GM06990 (cell line): ENCODE data around the gene CEP250.

Experiments used
- DNase-seq: peaks from one replicate; pipeline ENCODE4 v3.0.0-alpha.2; 2011; ENCODE audit not compliant: insufficient read length; ENCODE audit errors: extremely low read depth
- H3K27me3 ChIP-seq: replicated peaks from 2 replicates; pipeline ENCODE4 v1.6.0; 2011; ENCODE audit warnings: low read length; ENCODE audit not compliant: control insufficient read depth, insufficient read depth
- H3K36me3 ChIP-seq: 2 replicates; pipeline ENCODE4 v1.5.1; 2011; ENCODE audit warnings: low read length; ENCODE audit not compliant: control insufficient read depth, insufficient read depth
- H3K4me3 ChIP-seq: replicated peaks from 2 replicates; pipeline ENCODE4 v1.5.1; 2011; ENCODE audit warnings: low read depth, mild to moderate bottlenecking, control low read depth, low read length
- TF ChIP-seq, protein P1 (sequence below): IDR thresholded peaks from 2 replicates; pipeline ENCODE4 v1.5.1; 2011; ENCODE audit warnings: low read length, control low read depth, mild to moderate bottlenecking, inconsistent platforms; ENCODE audit not compliant: insufficient read depth, poor library complexity, severe bottlenecking

The CEP250 gene

DNA sequence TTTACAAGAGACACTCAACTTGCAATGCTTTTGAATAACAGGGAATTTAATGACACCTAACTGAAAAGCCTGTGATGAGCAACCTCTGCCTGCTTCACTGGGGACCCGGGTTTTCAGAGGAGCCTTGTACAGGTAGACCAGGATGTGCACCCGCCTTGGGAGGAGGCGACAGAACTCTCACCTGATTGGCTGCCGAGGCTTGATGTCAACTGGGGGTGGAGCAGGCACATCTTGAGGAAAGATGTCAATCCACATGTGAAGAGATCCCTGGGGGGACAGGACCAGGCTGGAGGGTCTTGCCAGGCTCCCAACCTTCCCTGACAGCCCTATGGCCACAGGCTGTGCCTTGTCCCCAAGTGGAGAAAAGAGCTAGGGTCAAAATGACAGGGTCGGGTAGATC, 106.3 kb downstream of the CEP250 start:
- Histone ChIP-seq H3K36me3 (peaks cover 5% of the 10 kb centered on the region), H3K4me3 (no peak overlapping the region), H3K27me3 (no peaks in the 10 kb centered on the region)
- DNase-seq: no peak
- TF ChIP-seq, protein P1, sequence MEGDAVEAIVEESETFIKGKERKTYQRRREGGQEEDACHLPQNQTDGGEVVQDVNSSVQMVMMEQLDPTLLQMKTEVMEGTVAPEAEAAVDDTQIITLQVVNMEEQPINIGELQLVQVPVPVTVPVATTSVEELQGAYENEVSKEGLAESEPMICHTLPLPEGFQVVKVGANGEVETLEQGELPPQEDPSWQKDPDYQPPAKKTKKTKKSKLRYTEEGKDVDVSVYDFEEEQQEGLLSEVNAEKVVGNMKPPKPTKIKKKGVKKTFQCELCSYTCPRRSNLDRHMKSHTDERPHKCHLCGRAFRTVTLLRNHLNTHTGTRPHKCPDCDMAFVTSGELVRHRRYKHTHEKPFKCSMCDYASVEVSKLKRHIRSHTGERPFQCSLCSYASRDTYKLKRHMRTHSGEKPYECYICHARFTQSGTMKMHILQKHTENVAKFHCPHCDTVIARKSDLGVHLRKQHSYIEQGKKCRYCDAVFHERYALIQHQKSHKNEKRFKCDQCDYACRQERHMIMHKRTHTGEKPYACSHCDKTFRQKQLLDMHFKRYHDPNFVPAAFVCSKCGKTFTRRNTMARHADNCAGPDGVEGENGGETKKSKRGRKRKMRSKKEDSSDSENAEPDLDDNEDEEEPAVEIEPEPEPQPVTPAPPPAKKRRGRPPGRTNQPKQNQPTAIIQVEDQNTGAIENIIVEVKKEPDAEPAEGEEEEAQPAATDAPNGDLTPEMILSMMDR: no peak

DNA sequence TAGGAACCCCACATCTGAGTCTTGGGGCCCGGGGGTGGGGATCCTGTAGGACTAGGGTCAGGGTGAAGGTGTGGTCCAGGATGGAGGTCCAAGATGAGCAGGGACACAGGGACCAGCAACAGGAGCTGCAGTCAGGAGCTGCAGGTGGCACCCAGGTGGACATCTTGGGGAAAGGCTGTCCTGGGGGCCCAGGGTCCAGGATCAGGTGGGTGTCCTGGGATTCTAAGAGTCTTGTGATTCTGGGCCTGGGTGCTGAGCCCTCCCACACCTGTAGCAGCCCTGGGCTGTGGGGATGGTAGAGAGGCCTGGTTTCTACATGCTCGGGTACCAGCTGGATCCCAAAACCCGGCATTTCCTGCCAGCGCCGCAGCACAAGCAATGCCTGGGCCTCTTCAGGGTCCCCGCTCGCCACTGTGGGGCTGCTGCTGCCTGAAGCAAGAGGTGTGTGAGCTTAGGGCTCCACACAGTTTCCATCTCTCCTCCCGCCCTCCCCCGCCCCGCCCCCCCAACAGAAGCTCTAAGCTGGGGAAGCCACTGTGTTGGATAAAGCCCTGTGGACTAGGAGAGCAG, 107.2 kb downstream of the CEP250 start:
- no peak for DNase-seq
- TF ChIP-seq, protein P1: no peak
- H3K36me3 ChIP-seq: peaks cover 1% of the 10 kb centered on the region; the same call in 1 of the 2 replicates
- no peak overlapping the region for H3K4me3 ChIP-seq
- H3K27me3 ChIP-seq: no peaks in the 10 kb centered on the region

DNA sequence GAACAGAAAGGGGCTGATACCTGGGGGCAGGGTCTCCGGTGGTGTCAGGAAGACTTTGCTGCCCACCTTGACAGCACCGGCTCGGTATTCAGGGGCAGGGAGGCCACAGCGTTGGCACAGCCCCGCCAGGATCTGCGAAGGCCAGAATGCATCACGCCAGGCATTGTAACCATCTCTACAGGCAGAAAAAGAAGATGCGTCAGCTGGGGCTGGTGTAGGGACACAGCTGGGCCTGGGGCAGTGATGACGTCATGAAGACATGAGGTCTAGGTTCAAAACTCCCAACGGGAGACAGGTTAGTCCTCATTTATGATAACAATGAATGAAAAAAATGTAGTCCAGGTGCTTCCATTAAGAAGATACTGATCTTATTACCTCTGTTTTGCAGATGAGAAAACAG, 108.4 kb downstream of the CEP250 start:
- no peaks in the 10 kb centered on the region; the same call in 1 of the 2 replicates for H3K36me3 ChIP-seq
- no peak for DNase-seq
- H3K4me3 ChIP-seq: no peak overlapping the region
- H3K27me3 ChIP-seq: no peaks in the 10 kb centered on the region
- TF ChIP-seq, protein P1: no peak

DNA sequence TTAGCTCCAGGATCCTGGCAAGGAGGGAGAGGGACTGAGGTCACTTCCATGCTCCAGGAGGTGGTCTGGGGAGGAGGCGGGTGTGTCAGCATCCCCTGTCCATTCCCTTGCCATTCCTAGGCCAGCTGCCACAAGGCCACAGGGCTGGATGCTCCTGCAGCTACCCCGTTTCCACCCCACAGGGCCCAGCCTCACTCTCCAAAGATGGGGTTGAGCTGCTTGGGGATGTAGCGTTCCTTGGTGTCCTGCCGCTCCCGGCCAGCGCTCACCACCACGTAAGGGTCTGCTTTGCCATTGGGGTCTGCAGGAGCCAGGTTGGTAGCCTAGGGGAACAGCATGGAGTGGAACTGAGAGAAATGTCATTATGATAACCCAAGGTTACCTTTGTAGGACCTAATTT, 109.5 kb downstream of the CEP250 start:
- Histone ChIP-seq H3K36me3 (no peaks in the 10 kb centered on the region), H3K27me3 (no peaks in the 10 kb centered on the region), H3K4me3 (no peak overlapping the region)
- no peak for DNase-seq
- TF ChIP-seq, protein P1: no peak

DNA sequence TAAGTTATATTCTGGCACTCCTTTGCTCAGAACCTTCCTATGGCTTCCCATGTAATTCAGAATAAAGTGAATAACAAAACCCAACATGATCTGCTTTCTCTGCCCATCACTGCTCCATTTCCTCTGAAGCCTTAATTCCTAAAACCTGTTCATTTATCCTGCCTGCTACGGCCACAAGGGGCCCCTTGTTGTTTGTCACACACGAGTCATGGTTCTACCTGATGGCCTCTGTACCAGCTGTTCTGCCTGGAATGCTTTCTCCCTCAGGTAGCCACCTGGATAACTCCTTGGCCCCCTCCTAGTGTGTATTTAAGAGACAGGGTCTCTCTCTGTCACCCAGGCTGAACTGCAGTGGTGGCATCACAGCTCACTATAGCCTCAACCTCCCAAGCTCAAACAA, 113.2 kb downstream of the CEP250 start:
- TF ChIP-seq, protein P1: peak; percentile 33
- no peaks in the 10 kb centered on the region for H3K36me3 ChIP-seq
- DNase-seq: no peak
- no peak overlapping the region for H3K4me3 ChIP-seq
- H3K27me3 ChIP-seq: no peaks in the 10 kb centered on the region
